Esophagus muscularis mucosa (tissue), 3 donors: ENCODE results near the gene SGSM2.

ENCODE experiments used
- EP300 ChIP-seq: sonication (generic); formaldehyde crosslinking; IDR thresholded peaks from one replicate; pipeline ENCODE4 v1.6.1; 2017; ENCODE audit warnings: antibody characterized with exemption
- TF ChIP-seq, protein P1 (sequence below), 3 experiments: fragments of 200-600 bp in 2 of 3; fragments of 450-650 bp in 1 of 3; sonication (generic) in 2 of 3; IDR thresholded peaks; one replicate each; pipeline ENCODE4 v1.5.1; 2017 to 2019; ENCODE audit warnings: antibody characterized with exemption in 3 of 3, mild to moderate bottlenecking in 2 of 3, moderate library complexity in 1 of 3

DNA sequence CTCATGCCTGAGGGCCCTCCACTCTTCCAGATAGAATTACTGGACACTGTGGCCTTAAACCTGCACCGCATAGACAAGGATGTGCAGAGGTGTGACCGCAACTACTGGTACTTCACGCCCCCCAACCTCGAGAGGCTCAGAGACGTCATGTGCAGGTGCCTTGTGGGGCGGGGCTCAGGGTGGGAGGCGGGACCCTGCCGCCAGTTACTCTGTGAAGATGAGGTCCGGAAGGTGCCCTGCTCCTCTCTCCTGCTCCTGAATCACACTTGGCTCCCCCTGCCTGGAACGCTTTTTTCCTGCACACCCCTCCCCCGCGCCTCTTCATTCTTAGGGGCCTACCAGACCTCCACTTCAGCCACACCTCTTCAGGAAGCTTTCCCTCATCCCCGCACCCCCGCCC lies 38.8 kb downstream of the SGSM2 start:
- TF ChIP-seq, protein P1, sequence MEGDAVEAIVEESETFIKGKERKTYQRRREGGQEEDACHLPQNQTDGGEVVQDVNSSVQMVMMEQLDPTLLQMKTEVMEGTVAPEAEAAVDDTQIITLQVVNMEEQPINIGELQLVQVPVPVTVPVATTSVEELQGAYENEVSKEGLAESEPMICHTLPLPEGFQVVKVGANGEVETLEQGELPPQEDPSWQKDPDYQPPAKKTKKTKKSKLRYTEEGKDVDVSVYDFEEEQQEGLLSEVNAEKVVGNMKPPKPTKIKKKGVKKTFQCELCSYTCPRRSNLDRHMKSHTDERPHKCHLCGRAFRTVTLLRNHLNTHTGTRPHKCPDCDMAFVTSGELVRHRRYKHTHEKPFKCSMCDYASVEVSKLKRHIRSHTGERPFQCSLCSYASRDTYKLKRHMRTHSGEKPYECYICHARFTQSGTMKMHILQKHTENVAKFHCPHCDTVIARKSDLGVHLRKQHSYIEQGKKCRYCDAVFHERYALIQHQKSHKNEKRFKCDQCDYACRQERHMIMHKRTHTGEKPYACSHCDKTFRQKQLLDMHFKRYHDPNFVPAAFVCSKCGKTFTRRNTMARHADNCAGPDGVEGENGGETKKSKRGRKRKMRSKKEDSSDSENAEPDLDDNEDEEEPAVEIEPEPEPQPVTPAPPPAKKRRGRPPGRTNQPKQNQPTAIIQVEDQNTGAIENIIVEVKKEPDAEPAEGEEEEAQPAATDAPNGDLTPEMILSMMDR (IDR thresholded peaks at IDR 0.05): no peak
- TF ChIP-seq EP300: no peak
